ENCODE measurements around the gene HLTF.

The HLTF gene

GRCh38 chr3:148998297-148998696, 88.0 kb downstream of the HLTF start:
- TF ChIP-seq SIN3A (IDR thresholded peaks at IDR 0.05; ENCODE audit: borderline replicate concordance, insufficient read depth, low read length) (no peak), POLR2AphosphoS5 (IDR thresholded peaks at IDR 0.05; ENCODE audit: low read depth, low read length) (no peak), TAF1 (IDR thresholded peaks at IDR 0.05; ENCODE audit: borderline replicate concordance, insufficient read depth, low read length) (no peak), FOXP2 (optimal IDR thresholded peaks at IDR 0.05; ENCODE audit: borderline replicate concordance, extremely low read depth, extremely low read length, insufficient read depth) (no peak)
- TF ChIP-seq, protein P1, sequence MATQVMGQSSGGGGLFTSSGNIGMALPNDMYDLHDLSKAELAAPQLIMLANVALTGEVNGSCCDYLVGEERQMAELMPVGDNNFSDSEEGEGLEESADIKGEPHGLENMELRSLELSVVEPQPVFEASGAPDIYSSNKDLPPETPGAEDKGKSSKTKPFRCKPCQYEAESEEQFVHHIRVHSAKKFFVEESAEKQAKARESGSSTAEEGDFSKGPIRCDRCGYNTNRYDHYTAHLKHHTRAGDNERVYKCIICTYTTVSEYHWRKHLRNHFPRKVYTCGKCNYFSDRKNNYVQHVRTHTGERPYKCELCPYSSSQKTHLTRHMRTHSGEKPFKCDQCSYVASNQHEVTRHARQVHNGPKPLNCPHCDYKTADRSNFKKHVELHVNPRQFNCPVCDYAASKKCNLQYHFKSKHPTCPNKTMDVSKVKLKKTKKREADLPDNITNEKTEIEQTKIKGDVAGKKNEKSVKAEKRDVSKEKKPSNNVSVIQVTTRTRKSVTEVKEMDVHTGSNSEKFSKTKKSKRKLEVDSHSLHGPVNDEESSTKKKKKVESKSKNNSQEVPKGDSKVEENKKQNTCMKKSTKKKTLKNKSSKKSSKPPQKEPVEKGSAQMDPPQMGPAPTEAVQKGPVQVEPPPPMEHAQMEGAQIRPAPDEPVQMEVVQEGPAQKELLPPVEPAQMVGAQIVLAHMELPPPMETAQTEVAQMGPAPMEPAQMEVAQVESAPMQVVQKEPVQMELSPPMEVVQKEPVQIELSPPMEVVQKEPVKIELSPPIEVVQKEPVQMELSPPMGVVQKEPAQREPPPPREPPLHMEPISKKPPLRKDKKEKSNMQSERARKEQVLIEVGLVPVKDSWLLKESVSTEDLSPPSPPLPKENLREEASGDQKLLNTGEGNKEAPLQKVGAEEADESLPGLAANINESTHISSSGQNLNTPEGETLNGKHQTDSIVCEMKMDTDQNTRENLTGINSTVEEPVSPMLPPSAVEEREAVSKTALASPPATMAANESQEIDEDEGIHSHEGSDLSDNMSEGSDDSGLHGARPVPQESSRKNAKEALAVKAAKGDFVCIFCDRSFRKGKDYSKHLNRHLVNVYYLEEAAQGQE (IDR thresholded peaks at IDR 0.05; ENCODE audit: insufficient read depth in 1 of 2, low read depth in 2 of 2, low read length in 2 of 2) = no peak

- no peak for TF ChIP-seq FOXP2 (optimal IDR thresholded peaks at IDR 0.05; ENCODE audit: borderline replicate concordance, extremely low read depth, extremely low read length, insufficient read depth)
Measured at GRCh38 chr3:148997623-148998022, 88.7 kb downstream of the HLTF start.

- TF ChIP-seq TAF1 (IDR thresholded peaks at IDR 0.05; ENCODE audit: borderline replicate concordance, insufficient read depth, low read length) (no peak), FOXP2 (optimal IDR thresholded peaks at IDR 0.05; ENCODE audit: borderline replicate concordance, extremely low read depth, extremely low read length, insufficient read depth) (no peak), POLR2AphosphoS5 (IDR thresholded peaks at IDR 0.05; ENCODE audit: low read depth, low read length) (no peak), SIN3A (IDR thresholded peaks at IDR 0.05; ENCODE audit: borderline replicate concordance, insufficient read depth, low read length) (no peak)
- TF ChIP-seq, protein P1 (IDR thresholded peaks at IDR 0.05; ENCODE audit: insufficient read depth in 1 of 2, low read depth in 2 of 2, low read length in 2 of 2) = no peak
Measured at GRCh38 chr3:148992635-148993255, 93.6 kb downstream of the HLTF start.

DNA sequence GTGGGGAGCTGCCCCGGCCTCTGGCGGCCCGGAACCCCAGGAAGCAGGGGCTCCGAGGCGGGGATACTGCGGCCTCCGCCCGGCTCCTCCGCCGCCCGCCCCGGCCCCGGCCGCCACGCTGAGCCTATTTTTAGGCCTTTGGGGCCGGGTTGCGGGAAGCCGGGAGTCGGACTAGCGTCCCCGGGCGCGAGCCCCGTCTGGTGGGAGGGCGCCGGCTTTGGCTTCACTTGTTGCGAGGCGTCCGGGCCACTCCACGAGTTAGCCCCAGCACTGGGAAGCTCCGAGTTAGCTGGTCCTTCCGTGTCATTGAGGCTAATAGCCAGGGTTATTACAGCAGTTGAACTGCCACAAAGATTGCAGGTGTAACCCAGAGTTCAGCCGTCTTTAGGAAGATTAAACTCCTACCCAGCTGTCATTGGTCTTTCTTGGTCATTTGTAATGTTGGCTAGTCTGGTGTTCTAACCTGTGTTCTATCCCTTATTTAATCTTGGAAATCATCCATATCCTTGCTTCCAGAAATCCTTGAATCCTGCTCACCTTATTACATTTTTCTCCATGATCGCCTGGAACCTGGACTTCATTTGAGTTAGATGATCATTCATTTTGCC, 94.2 kb downstream of the HLTF start:
- no peak for TF ChIP-seq POLR2AphosphoS5 (IDR thresholded peaks at IDR 0.05; ENCODE audit: low read depth, low read length)
- TF ChIP-seq SIN3A (IDR thresholded peaks at IDR 0.05; ENCODE audit: borderline replicate concordance, insufficient read depth, low read length) = no peak
- no peak for TF ChIP-seq FOXP2 (optimal IDR thresholded peaks at IDR 0.05; ENCODE audit: borderline replicate concordance, extremely low read depth, extremely low read length, insufficient read depth)
- no peak for TF ChIP-seq TAF1 (IDR thresholded peaks at IDR 0.05; ENCODE audit: borderline replicate concordance, insufficient read depth, low read length)
- TF ChIP-seq, protein P1 (IDR thresholded peaks at IDR 0.05; ENCODE audit: insufficient read depth in 1 of 2, low read depth in 2 of 2, low read length in 2 of 2) = no peak

- TF ChIP-seq FOXP2 (optimal IDR thresholded peaks at IDR 0.05; ENCODE audit: borderline replicate concordance, extremely low read depth, extremely low read length, insufficient read depth) = peak; percentile 5
- no peak for TF ChIP-seq TAF1 (IDR thresholded peaks at IDR 0.05; ENCODE audit: borderline replicate concordance, insufficient read depth, low read length)
- TF ChIP-seq, protein P1 (IDR thresholded peaks at IDR 0.05; ENCODE audit: insufficient read depth in 1 of 2, low read depth in 2 of 2, low read length in 2 of 2) = no peak
- no peak for TF ChIP-seq SIN3A (IDR thresholded peaks at IDR 0.05; ENCODE audit: borderline replicate concordance, insufficient read depth, low read length)
- TF ChIP-seq POLR2AphosphoS5 (IDR thresholded peaks at IDR 0.05; ENCODE audit: low read depth, low read length) = peak; percentile 53
Measured at GRCh38 chr3:148991219-148992026, 94.9 kb downstream of the HLTF start, which contains the start of gene GYG1. TSS of gene GYG1 (plus strand) at chr3:148991540. CDS start at chr3:148991641, 101 bp downstream.
